HL-60 (cell line): ENCODE data around the gene FCRLA.
"Not testable (repeated sequence)": the region's sequence is repeated elsewhere in the genome, so short reads cannot be mapped to it uniquely, and the experiment has no call there.

ENCODE experiments used
- GABPA ChIP-seq: IDR thresholded peaks from 2 replicates; pipeline ENCODE4 v1.6.1; 2012; ENCODE audit warnings: low read depth
- POLR2AphosphoS5 ChIP-seq: IDR thresholded peaks from 2 replicates; pipeline ENCODE4 v1.6.1; 2012; ENCODE audit warnings: low read depth
- TF ChIP-seq, protein P1 (sequence below): IDR thresholded peaks from one replicate; pipeline ENCODE4 v1.5.1; 2011; ENCODE audit warnings: low read length, control low read depth, inconsistent platforms; ENCODE audit not compliant: insufficient read depth
- TF ChIP-seq, protein P2 (sequence below): IDR thresholded peaks from 2 replicates; pipeline ENCODE4 v1.6.1; 2012; ENCODE audit warnings: low read depth; ENCODE audit not compliant: insufficient replicate concordance

GRCh38 chr1:161674908-161675307, 32.1 kb upstream of the FCRLA start:
- TF ChIP-seq, protein P1, sequence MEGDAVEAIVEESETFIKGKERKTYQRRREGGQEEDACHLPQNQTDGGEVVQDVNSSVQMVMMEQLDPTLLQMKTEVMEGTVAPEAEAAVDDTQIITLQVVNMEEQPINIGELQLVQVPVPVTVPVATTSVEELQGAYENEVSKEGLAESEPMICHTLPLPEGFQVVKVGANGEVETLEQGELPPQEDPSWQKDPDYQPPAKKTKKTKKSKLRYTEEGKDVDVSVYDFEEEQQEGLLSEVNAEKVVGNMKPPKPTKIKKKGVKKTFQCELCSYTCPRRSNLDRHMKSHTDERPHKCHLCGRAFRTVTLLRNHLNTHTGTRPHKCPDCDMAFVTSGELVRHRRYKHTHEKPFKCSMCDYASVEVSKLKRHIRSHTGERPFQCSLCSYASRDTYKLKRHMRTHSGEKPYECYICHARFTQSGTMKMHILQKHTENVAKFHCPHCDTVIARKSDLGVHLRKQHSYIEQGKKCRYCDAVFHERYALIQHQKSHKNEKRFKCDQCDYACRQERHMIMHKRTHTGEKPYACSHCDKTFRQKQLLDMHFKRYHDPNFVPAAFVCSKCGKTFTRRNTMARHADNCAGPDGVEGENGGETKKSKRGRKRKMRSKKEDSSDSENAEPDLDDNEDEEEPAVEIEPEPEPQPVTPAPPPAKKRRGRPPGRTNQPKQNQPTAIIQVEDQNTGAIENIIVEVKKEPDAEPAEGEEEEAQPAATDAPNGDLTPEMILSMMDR: not testable (repeated sequence)
- TF ChIP-seq, protein P2, sequence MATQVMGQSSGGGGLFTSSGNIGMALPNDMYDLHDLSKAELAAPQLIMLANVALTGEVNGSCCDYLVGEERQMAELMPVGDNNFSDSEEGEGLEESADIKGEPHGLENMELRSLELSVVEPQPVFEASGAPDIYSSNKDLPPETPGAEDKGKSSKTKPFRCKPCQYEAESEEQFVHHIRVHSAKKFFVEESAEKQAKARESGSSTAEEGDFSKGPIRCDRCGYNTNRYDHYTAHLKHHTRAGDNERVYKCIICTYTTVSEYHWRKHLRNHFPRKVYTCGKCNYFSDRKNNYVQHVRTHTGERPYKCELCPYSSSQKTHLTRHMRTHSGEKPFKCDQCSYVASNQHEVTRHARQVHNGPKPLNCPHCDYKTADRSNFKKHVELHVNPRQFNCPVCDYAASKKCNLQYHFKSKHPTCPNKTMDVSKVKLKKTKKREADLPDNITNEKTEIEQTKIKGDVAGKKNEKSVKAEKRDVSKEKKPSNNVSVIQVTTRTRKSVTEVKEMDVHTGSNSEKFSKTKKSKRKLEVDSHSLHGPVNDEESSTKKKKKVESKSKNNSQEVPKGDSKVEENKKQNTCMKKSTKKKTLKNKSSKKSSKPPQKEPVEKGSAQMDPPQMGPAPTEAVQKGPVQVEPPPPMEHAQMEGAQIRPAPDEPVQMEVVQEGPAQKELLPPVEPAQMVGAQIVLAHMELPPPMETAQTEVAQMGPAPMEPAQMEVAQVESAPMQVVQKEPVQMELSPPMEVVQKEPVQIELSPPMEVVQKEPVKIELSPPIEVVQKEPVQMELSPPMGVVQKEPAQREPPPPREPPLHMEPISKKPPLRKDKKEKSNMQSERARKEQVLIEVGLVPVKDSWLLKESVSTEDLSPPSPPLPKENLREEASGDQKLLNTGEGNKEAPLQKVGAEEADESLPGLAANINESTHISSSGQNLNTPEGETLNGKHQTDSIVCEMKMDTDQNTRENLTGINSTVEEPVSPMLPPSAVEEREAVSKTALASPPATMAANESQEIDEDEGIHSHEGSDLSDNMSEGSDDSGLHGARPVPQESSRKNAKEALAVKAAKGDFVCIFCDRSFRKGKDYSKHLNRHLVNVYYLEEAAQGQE: not testable (repeated sequence)
- not testable (repeated sequence) for TF ChIP-seq POLR2AphosphoS5, GABPA
